GM12891 (cell line): ENCODE data around the gene TRIM38.
"Not testable (repeated sequence)": the region's sequence is repeated elsewhere in the genome, so short reads cannot be mapped to it uniquely, and the experiment has no call there.

Experiments used
- DNase-seq: peaks from one replicate; pipeline ENCODE4 v3.0.0; 2011; ENCODE audit warnings: low spot score; ENCODE audit not compliant: insufficient read length
- FAIRE-seq: peaks from 2 replicates; lab custom pipeline; 2011; peaks lifted over from hg19 to GRCh38; lab: Jason Lieb, UNC
- PAX5 ChIP-seq: IDR thresholded peaks from 2 replicates; pipeline ENCODE4 v1.6.1; 2011; ENCODE audit warnings: low read length, moderate library complexity, mild to moderate bottlenecking; ENCODE audit not compliant: insufficient read depth, severe bottlenecking
- POLR2A ChIP-seq: IDR thresholded peaks from 2 replicates; pipeline ENCODE4 v1.6.1; 2011; ENCODE audit warnings: low read depth, low read length, control low read depth
- POLR2AphosphoS5 ChIP-seq: IDR thresholded peaks from 2 replicates; pipeline ENCODE4 v1.6.1; 2011; ENCODE audit warnings: low read depth, low read length, control low read depth
- POU2F2 ChIP-seq: IDR thresholded peaks from 2 replicates; pipeline ENCODE4 v1.6.1; 2011; ENCODE audit warnings: low read depth, mild to moderate bottlenecking, control low read depth, low read length, moderate library complexity
- SPI1 ChIP-seq: IDR thresholded peaks from 2 replicates; pipeline ENCODE4 v1.6.1; 2011; ENCODE audit warnings: low read depth, low read length, control low read depth
- TAF1 ChIP-seq: IDR thresholded peaks from 2 replicates; pipeline ENCODE4 v1.6.1; 2011; ENCODE audit warnings: low read depth, low read length, control low read depth

The TRIM38 gene

DNA sequence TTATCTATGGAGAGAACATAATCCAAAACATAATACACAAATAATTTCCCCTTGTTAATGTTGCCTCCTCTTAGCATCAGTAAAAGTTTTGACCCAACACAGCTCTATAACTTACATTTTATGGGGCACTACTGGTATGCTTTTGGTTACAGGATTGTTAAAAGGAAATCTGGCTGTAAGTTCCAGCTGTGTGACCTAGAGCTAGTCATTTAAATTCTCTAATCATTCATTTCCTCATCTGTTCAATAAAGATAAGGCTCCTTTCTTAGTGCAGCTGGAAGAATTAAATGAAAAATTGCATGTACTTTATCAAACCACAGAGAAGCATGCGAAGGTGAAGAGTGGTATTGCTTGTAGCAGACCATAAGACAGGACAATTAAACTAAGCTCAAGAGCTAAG is 36.7 kb upstream of the TRIM38 start:
- DNase-seq (no peak), FAIRE-seq (no peak)
- TF ChIP-seq POLR2A (no peak), SPI1 (no peak), POU2F2 (no peak), POLR2AphosphoS5 (no peak), TAF1 (no peak), PAX5 (no peak)

DNA sequence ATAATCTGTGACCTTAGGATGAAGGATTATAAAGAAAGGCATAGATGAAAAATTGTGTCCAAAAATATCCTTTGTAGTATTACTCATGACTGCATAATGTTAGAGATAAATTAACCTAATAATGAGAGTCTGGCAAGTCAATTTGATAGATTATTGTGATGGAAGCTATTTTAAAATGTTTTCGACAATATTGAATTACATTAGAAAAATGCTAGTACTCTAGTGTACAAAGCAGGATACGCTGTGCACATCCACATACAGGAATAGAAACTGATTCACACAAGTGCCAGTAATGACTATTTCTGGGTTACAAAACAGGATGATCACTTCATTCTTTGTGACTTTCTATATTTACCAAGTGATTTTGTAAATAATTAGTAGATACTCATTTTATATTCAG is 35.4 kb upstream of the TRIM38 start:
- no peak for DNase-seq
- FAIRE-seq: no peak
- TF ChIP-seq SPI1: no peak
- no peak for TF ChIP-seq PAX5
- TF ChIP-seq TAF1: no peak
- TF ChIP-seq POLR2AphosphoS5: no peak
- TF ChIP-seq POU2F2: no peak
- no peak for TF ChIP-seq POLR2A

DNA sequence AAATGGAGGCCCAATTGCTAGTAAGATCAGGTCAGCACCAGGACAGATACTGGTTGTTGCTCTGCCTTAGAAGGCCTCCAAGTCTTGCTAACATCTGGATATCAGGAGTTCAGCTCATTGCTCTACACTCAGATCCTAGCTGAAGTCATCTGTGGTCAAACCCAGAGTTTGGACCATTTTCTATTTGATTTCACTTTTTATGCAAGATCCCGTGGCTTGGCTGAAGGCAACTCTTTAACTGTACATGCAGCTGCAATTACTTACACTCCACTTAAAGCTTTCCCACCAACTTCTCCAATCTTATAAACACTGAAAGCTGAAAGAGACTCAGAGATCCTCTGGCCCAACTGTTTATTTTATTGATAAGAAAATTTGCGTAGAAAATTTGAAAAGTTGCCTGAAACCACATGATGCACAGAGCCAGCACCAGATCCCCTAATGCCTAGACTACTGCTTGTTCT is 34.8 kb upstream of the TRIM38 start:
- no peak for TF ChIP-seq POLR2AphosphoS5
- no peak for TF ChIP-seq SPI1
- no peak for TF ChIP-seq POU2F2
- TF ChIP-seq POLR2A: no peak
- TF ChIP-seq TAF1: no peak
- no peak for TF ChIP-seq PAX5
- FAIRE-seq (no peak), DNase-seq (no peak)

DNA sequence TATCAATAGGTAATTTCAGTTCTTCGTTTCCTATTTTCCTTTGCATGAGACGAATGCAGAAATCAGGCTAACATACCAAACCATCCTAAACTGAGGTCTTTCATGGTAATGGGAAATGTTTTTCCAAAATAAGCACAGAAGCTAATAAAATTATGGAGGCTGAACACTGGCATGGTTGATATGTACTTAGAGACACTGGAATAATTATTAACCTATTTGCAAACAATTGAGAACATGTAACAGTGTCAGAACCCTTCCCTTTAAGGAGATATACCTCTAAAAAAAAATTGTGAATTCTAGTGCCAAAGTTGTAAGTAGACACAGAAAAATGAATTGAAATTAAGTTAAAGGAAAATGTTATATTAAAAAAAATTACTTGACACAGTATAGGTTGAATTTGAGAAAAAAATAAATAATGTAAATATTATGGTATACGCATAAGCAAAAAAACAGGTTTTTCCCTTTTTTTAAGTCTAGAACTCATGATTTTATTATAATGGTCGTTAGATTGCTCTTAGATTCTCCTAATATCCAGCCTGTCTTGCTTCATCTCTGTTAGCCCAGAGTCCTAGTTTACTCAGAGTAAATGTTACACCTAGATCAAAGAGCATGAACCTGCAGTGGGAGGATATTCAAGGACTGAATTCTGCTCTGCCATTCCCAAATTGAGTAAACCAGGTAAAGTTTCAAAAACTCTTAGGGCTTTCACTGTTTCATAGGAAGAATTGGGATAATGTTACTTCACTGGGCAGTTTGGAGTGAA is 33.9 kb upstream of the TRIM38 start:
- TF ChIP-seq POLR2A: no peak
- FAIRE-seq (no peak), DNase-seq (no peak)

DNA sequence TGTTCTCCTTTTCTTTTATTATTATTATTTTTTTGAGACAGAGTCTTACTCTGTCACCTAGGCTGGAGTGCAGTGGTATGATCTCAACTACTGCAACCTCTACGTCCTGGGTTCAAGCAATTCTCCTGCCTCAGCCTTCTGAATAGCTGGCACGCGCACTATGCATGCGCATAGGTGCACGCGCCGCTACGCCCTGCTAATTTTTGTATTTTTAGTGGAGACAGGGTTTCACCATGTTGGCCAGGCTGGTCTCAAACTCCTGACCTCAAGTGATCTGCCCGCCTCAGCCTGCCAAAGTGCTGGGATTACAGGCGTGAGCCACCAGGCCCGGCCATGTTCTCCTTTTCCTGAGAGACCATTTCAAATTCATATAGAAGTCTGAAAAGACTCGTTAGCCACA is 32.8 kb upstream of the TRIM38 start:
- DNase-seq, FAIRE-seq: not testable (repeated sequence)

DNA sequence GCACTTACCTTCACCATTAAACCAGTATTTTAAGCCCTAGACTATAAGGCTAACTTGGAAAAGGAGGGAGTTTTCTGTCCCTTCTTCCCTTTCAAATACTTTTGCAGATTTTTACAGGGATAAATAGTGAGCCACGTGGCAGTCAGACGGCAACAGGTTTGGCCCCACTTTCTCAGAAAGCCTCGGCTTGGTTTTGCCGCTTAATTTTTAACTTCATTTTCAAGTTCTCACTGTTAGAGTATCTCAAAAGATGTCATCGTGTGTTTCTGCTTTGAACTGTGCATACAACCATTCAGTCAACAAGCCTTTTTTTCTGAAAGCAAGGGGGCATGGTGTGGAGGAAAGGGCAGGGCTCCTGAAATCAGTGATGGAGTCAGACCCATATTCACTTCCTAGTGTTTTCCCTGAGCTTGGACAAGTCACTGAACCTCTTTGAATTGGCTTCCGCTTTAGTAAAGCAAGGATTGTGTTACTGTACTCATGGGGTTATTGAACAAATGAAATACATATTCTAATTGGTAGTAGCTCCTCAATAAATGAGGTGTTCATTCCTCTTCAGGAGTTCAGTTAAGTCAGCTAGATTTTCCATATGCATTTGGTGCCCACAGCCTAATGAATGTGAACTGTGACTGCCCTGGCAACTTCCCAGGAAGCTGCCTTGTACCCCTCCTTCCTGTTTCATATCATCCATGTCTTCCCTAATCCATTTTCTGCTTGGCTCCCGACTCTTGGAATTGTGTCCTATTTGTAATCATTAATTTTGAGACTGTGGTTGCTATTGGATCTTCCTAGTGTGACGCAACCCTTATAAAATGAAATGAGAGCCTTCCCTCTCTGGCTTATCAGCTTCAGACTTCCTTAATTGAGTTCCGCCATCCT is 31.8 kb upstream of the TRIM38 start, which contains the start of gene SLC17A2:
TSS of gene SLC17A2 (minus strand) at position 160 of the 879 bp plus-strand sequence. CDS start 4,895 bp downstream, outside the sequence.
- no peak for DNase-seq
- FAIRE-seq: no peak
- no peak for TF ChIP-seq POU2F2
- no peak for TF ChIP-seq TAF1
- TF ChIP-seq POLR2A: no peak

DNA sequence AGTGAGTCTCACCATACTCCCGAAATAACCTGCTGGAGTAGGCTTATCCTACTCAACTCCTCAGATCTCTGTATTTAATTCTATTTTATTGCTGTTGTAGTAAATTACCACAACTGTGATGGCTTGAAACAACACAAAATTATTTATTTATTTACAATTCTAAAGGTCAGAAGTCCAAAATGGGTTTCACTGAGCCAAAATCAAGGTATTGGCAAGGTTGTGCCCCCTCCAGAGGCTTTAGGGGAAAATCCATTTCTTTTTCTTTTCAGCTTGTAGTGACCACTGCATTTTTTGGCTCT is 31.2 kb upstream of the TRIM38 start:
- TF ChIP-seq POLR2AphosphoS5 (no peak), PAX5 (no peak), POU2F2 (no peak), POLR2A (no peak), TAF1 (no peak), SPI1 (no peak)
- no peak for DNase-seq
- FAIRE-seq: no peak

DNA sequence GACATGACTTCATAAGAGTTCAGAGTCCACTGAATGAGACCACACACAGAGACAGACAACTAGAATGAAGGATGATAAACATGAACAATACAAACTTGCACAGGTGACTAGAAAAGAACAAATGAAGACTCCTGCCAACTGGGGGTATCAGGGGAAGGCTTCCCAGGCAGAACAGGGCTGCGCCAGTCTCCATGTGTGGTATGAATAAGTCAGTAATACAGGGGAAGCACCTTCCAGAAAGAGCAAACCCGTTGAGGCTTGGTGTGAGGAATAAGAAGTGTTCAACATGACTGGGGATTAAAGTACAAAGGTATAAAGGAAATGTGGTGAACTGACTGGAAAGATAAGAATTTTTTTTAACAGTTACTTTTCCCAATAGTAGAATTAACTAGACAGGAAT is 28.4 kb upstream of the TRIM38 start:
- DNase-seq: no peak

DNA sequence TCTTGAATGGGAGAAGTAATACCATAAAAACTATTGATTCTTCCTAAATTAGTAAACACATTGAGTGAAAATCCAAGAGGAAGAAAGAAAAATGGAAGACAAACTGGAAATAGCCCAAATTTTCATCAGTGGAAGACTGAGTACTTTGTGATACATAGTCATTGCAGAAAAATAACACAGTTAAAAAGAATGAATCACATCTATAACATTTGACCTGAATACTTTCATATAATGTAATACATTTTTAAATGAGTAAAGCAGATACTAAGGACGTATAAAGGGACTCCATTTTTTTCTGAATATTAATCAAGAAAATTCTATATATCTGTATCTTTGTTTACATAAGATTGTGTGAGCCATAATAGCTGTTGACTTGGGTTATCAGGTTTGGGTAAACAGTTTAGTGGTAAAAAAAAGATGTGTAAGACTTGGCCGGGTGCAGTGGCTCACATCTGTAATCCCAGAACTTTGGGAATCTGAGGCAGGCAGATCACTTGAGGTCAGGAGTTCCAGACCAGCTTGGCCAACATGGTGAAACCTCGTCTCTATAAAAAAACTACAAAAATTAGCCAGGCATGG is 27.8 kb upstream of the TRIM38 start:
- TF ChIP-seq POLR2AphosphoS5 (no peak), POU2F2 (no peak), PAX5 (no peak), SPI1 (no peak), POLR2A (no peak), TAF1 (no peak)
- FAIRE-seq (no peak), DNase-seq (no peak)

More for the DNA sequence above, 28.4 kb upstream of the TRIM38 start:
- FAIRE-seq: no peak
- TF ChIP-seq POLR2AphosphoS5 (no peak), POU2F2 (no peak), PAX5 (no peak), POLR2A (no peak), SPI1 (no peak), TAF1 (no peak)
